Myocyte (in vitro differentiated cells): Measurements from ENCODE around the gene KCNH1. TPM values are rescaled to one million over a fixed set of nuclear protein-coding genes. Genes with fewer than 3 reads are reported as not detected.
A peak's percentile ranks its signal among the peaks of the same experiment; 100 is the strongest.

Experiments used
- DNase-seq: peaks from one replicate; pipeline ENCODE4 v3.0.0-alpha.2; 2012; ENCODE audit warnings: low read depth
- total RNA-seq: library from RNA; depleted of rRNA; stranded (reverse); fragments of >200 nt; gene quantifications from 2 replicates; pipeline ENCODE4 v1.2.3, GENCODE V29; 2014

The KCNH1 gene
- total RNA-seq, 1 donor from 2014 or later, result 10.3 TPM

DNA sequence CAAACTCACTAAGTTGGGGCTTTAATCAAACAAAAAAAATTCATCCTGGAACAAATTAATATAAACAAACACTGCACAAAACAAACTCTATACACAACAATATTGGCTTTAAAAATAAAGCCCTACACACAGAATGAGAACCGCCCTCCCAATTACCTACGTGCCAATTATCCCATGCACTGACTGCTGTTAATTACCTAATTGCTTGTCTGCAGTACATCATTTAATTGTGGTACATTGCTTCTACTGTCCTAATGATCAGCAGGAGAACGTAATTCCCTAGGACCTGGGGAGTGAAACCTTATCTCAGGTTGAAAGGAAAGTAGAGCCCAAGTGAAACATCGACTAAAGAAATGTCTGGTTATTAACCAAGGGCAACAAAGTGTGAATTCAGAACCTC is 364.5 kb downstream of the KCNH1 start:
- DNase-seq, result no peak

DNA sequence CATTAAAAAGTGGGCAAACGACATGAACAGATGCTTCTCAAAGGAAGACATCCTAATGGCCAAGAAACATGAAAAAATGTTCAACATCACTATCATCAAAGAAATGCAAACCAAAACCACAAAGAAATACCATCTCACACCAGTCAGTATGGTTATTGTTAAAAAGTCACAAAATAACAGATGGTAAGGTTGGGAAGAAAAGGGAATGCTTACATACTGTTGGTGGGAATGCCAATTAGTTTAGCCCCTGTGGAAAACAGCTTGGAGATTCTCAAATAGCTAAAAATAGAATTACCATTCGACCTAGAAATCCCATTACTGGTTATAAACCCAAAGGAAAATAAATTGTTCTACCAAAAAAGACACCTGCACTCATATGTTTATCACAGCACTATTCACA is 369.4 kb downstream of the KCNH1 start:
- peak; percentile 79 for DNase-seq

- no peak for DNase-seq
These were observed 375.2 kb downstream of the KCNH1 start for GRCh38 chr1:210758761-210759160.

DNA sequence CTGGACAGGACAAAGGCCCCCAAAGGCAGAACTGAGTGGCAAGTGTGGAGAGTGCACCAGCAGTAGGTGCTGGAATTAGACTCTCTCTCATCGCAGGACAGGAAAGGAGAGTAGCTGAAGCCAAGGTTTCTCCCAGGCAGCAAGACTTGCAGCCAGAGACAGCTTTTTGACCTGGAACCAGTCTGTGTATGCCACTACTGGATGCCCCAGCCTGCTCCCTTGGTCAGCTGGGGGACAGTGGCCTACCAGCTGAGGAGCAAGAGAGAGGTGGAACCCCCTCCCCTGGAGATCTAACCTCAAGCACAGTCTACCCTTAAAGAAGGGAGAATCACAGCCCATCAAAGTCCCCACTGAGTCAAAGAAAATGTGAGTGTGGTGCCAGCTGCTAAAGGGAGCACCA is 375.7 kb downstream of the KCNH1 start:
- DNase-seq, result no peak

DNA sequence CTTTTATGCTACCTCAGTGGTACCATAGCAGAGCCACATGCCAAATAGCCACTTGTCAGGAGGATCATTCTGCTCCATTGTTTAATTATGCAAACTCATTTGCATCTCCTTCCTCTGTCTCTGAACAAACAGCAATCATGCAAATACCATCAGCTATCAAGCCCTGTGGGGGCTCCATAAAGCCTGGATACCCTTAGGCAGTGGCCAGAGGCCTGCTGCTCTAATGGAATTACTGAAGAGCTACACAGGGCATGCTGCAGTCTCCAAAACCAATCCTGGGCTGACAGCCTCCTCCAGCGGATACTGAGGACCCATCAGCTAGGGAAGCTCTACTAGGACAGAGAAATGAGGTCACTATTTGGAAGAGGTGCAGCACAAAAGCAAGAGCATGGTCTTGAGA is 376.3 kb downstream of the KCNH1 start:
- no peak for DNase-seq

DNA sequence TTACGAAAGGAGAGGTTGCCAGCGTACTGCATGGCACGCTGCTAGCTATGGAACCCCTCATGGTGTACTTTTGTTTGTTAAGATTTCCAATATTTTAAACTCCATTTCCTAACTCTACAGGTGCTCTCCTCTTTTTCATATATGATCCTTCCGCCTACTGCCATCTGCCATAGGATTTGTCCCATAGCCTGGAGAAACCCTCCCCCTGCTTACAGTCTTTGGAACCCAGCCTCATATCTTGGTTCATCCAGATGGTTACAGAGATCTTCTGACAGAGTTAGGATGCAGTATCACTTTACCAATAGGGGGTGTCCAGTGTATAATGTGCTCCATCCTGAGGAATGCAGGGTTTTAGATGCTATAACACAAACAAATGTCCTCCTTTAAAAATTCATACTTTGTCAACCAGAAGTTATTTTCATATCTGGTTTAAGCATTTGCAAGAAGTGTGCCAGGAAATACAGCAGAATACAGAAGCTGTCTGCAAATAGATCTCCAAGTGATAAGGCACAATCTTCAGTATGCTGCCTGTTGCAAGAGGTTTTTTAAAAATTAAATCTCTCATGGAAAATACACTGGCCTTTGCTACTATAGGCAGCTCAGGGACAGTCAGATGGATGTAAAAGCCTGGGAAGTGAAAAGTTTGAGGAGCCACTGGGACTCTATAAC is 377.8 kb downstream of the KCNH1 start:
- no peak for DNase-seq

DNA sequence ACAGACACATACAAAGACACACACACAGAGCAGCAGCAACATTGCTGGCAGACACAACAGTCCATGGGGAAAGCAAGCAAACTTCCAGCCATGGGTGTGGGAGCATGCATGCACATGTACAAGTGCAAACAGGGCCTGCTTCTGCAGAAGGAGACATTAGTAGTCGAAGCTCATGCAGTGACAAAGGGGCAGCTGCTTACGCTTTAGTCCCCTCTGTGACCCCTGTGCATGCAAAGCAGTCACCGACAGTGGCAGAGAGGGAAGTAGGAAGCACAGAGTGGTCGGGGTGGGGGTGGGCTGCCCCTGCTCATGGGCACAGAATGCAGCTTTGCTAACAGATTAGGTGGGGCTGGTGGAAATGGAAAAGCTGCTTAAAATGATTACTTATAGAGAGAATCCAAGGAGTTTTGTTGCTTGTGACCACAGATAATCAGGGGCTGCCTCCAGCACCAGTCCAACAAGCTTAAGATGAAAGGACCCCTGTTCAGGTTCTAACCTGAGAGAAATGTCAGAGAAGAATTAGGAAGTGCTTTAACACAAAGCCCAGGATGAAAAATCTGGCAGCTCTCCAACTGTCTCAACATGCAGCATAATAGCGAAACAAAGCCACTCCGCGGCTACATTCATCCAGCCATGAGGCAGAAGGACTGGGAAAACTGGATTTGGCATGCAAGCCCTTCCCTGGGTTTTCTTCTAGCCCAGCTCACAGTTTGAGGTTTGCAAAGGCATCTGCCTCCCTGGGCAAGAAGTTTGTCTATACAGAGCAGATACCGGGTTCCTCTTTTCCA is 378.9 kb downstream of the KCNH1 start:
- peak; percentile 22 for DNase-seq

- DNase-seq, result no peak
These were observed 382.0 kb downstream of the KCNH1 start for GRCh38 chr1:210751911-210752310.

- no peak for DNase-seq
These were observed 383.5 kb downstream of the KCNH1 start for GRCh38 chr1:210750468-210750867.

DNA sequence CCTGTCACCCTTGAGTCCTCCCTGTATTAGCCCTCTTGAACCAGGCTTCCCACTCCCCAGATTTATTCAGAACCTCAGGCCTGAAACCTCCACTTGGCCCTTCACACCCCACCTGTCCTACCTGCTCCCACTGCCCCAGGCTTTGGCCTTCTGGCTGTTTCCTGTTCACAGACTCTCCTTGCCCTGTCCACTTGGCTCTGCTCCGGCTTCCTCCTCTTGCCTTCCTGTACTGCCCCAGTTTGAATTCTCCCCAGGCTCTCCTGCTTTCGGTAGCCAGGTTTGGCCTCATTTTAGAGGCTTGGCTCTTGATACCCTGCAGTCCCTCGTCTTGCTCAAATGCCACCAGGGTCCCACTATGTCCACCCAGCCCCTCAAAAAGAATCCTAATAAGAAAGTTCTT is 385.2 kb downstream of the KCNH1 start:
- DNase-seq, result no peak

GRCh38 chr1:210747890-210748289 is 386.1 kb downstream of the KCNH1 start:
- peak; percentile 36 for DNase-seq

- DNase-seq, result peak; percentile 35
These were observed 386.8 kb downstream of the KCNH1 start for GRCh38 chr1:210747112-210747511.

GRCh38 chr1:210746024-210746731 is 387.8 kb downstream of the KCNH1 start:
- DNase-seq, result no peak

- DNase-seq, result no peak
These were observed 390.9 kb downstream of the KCNH1 start for GRCh38 chr1:210743038-210743437.

- DNase-seq, result no peak
These were observed 392.4 kb downstream of the KCNH1 start for GRCh38 chr1:210741564-210741963.

DNA sequence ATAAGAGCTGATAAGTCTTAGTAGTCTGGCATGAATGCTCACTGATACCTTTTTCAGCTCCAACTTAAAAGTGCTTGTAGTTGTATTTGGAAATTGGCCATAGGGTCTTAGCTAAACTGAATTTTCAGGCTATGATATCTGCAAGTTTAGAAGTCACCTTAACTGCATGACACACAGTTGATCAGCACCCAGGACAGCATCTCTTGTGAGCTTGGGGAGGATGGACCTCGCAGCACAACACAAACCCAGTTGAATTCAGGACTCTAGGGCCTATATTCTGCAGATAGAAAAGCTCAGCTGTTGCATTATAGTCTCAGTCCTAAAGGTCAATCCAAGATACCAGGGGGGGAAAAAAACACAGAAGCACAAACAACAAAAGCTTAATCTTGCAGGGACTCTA is 394.3 kb downstream of the KCNH1 start:
- peak; percentile 52 for DNase-seq

- no peak for DNase-seq
These were observed 395.7 kb downstream of the KCNH1 start for GRCh38 chr1:210738256-210738655.

DNA sequence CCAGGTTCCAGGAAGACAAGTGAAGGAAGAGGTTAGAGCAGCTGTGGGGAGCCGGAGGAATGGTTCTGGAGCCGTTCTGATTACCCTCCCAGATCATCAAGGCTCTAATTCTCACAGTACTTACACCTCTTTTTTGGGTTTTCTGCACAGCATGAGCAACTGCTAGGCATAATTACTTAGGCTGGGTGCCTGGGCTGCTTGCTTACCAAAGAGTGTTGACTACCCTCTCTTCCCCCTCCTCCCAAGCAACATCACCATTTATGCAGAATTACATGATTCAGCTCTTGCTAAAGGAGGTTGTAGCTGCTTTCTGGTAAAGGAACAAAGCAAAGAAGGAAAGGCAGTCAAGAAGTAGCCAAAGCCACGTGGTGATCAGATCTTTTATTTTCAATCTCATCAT is 397.2 kb downstream of the KCNH1 start:
- DNase-seq, result no peak

DNA sequence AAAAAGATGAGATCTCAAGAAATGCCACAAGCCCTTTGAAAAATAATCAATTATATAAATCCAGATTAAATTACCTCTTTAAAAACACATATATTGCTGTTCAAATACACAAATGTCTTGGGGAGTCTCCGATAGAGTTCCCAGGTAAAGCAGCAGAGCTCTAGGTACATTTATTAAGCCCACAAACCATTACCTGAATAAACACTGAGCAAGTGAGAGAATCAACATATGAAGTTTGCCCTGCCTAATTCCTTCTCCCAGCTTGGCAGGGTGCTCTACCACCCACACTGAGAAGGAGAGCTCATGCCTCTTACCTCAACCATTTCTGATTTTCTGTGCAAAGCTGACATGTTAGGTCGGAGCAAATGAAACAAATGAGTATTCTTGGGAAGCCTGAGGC is 402.4 kb downstream of the KCNH1 start:
- DNase-seq, result no peak

- DNase-seq, result no peak
These were observed 402.8 kb downstream of the KCNH1 start for GRCh38 chr1:210731193-210731592.

DNA sequence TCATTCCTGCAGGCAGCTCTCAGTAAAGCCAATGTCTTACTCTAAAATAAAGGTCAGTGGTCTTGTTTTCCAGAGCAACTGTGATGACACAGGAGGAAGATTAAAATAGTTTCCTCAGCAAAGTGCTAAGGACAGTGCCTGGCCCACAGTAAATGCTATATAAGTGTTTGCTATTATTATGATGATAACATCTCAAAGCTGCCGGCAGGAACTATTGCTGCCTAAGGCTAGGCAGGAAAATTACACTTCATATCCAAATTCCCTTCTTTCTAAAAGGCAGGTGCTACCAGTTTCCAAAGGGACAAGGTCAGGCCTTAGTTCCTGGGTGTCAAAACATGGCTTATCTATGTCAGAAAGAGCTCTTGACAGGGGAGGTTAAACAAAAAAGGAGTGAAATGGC is 403.9 kb downstream of the KCNH1 start:
- no peak for DNase-seq

- no peak for DNase-seq
These were observed 405.4 kb downstream of the KCNH1 start for GRCh38 chr1:210728437-210729149.
